K562 (cell line): Measurements from ENCODE around the gene DESI2. TPM values are rescaled to one million over a fixed set of nuclear protein-coding genes. Genes with fewer than 3 reads are reported as not detected.

Experiments
- ATAC-seq: fragments of 200-7000 bp; cut with Tn5 transposase; 3 replicates; pipeline ENCODE4 v1.9.1; 2020; ENCODE audit warnings: moderate library complexity
- BruUV-seq: library from RNA; stranded (reverse); fragments of 400-500 nt; replicated peaks from 2 replicates; lab custom pipeline; 2021; lab: Mats Ljungman, UMichigan
- CTCF ChIA-PET: fragments of 300-600 bp; formaldehyde crosslinking; extraction: SDS; loops from one replicate; lab custom pipeline; 2021; ENCODE audit warnings: low intra/inter-chr PET ratio; lab: Yijun Ruan, JAX
- POLR2A ChIA-PET: fragments of 300-600, 350-650 bp; sonication (Branson Sonifier 250); formaldehyde crosslinking; extraction: SDS; loops from one replicate; lab custom pipeline; 2021; ENCODE audit warnings: antibody characterized with exemption, inconsistent platforms; lab: Yijun Ruan, JAX
- DNase-seq, 4 experiments: peaks; one replicate each; pipeline versions ENCODE4 v3.0.0 to v3.0.0-alpha.2; 2011 to 2018; ENCODE audit warnings: low spot score in 3 of 4, mixed read lengths in 3 of 4; ENCODE audit errors: extremely low read depth in 1 of 4
- FAIRE-seq: peaks from 2 replicates; lab custom pipeline; 2011; peaks lifted over from hg19 to GRCh38; lab: Jason Lieb, UNC
- H2AFZ ChIP-seq: 2 replicates; pipeline ENCODE4 v1.6.0; 2011; ENCODE audit warnings: low read depth, low read length, control low read depth, inconsistent platforms
- H3K27ac ChIP-seq: fragments of 200-600 bp; 3 replicates; pipeline ENCODE4 v1.8.0; 2011; ENCODE audit warnings: low read depth, mild to moderate bottlenecking, control low read depth, inconsistent platforms, low read length, moderate library complexity, mixed read lengths; ENCODE audit errors: extremely low read depth
- H3K27me3 ChIP-seq, 2 experiments: fragments of 300-600 bp in 1 of 2; 2 replicates in 1 of 2; 3 replicates in 1 of 2; pipeline versions ENCODE4 v1.6.0 to v1.8.0; 2011; ENCODE audit warnings: inconsistent platforms in 2 of 2, low read length in 2 of 2, mild to moderate bottlenecking in 1 of 2, mixed read lengths in 1 of 2, moderate library complexity in 1 of 2; ENCODE audit not compliant: control insufficient read depth in 2 of 2, insufficient read depth in 2 of 2
- H3K36me3 ChIP-seq: fragments of 300-600 bp; 3 replicates; pipeline ENCODE4 v1.8.0; 2011; ENCODE audit warnings: mild to moderate bottlenecking, low read length, inconsistent platforms; ENCODE audit not compliant: control insufficient read depth, insufficient read depth
- H3K4me1 ChIP-seq, 2 experiments: fragments of 200-600 bp in 1 of 2; replicated peaks in 1 of 2; 2 replicates in 1 of 2; 3 replicates in 1 of 2; pipeline versions ENCODE4 v1.5.1 to v1.8.0; 2011; ENCODE audit warnings: inconsistent platforms in 2 of 2, low read length in 2 of 2, mild to moderate bottlenecking in 1 of 2, mixed read lengths in 1 of 2, moderate library complexity in 1 of 2; ENCODE audit not compliant: control insufficient read depth in 2 of 2, insufficient read depth in 2 of 2
- H3K4me2 ChIP-seq: 2 replicates; pipeline ENCODE4 v1.6.1; 2011; ENCODE audit warnings: low read length, control low read depth, inconsistent platforms, mixed read lengths; ENCODE audit not compliant: insufficient read depth
- H3K4me3 ChIP-seq: fragments of 200-600 bp; sonication (generic), shearing (Covaris generic); 2 replicates; pipeline ENCODE4 v1.5.1; 2016; ENCODE audit warnings: control low read depth, inconsistent platforms
- H3K79me2 ChIP-seq: fragments of 200-600 bp; 3 replicates; pipeline ENCODE4 v1.8.0; 2011; ENCODE audit warnings: low read length, inconsistent platforms; ENCODE audit not compliant: control insufficient read depth, insufficient read depth
- H3K9ac ChIP-seq, 2 experiments: 2 replicates each; pipeline versions ENCODE4 v1.6.0 to v1.6.1; 2011; ENCODE audit warnings: low read depth in 2 of 2, low read length in 2 of 2, control low read depth in 1 of 2, inconsistent platforms in 1 of 2, mild to moderate bottlenecking in 1 of 2, mixed read lengths in 1 of 2; ENCODE audit not compliant: insufficient read depth in 1 of 2
- H3K9me1 ChIP-seq: one replicate; pipeline ENCODE4 v1.6.0; 2011; ENCODE audit warnings: inconsistent platforms, mild to moderate bottlenecking, low read length, moderate library complexity; ENCODE audit not compliant: control insufficient read depth, insufficient read depth
- H3K9me3 ChIP-seq: replicated peaks from 2 replicates; pipeline ENCODE4 v1.5.1; 2011; ENCODE audit warnings: low read depth, low read length, inconsistent platforms; ENCODE audit not compliant: control insufficient read depth, insufficient read depth
- H4K20me1 ChIP-seq: replicated peaks from 2 replicates; pipeline ENCODE4 v1.6.1; 2011; ENCODE audit warnings: low read length, inconsistent platforms, mixed read lengths; ENCODE audit not compliant: control insufficient read depth, insufficient read depth
- ATF1 ChIP-seq, 2 experiments: fragments of 450-650 bp in 1 of 2; IDR thresholded peaks; 2 replicates each; pipeline ENCODE4 v1.6.1; 2016; ENCODE audit warnings: missing compliant biosample characterization in 1 of 2, missing genetic modification characterization in 1 of 2
- BCL6 ChIP-seq: fragments of 250-450 bp; sonication (Bioruptor Pico); IDR thresholded peaks from 2 replicates; pipeline ENCODE4 v1.4.0; 2020
- CCNT2 ChIP-seq: IDR thresholded peaks from 2 replicates; pipeline ENCODE4 v1.6.1; 2011; ENCODE audit warnings: borderline replicate concordance, low read depth, mild to moderate bottlenecking, moderate library complexity, mixed read lengths, low read length; ENCODE audit not compliant: insufficient read length; ENCODE audit errors: extremely low read depth
- DLX4 ChIP-seq: fragments of 250-450 bp; sonication (Bioruptor Pico); IDR thresholded peaks from 2 replicates; pipeline ENCODE4 v1.6.1; 2021; ENCODE audit warnings: mild to moderate bottlenecking
- LCOR ChIP-seq: sonication (generic); formaldehyde crosslinking; IDR thresholded peaks from 2 replicates; pipeline ENCODE4 v1.8.0; 2022; ENCODE audit warnings: mild to moderate bottlenecking, missing genetic modification reagents
- NR2F6 ChIP-seq: fragments of 450-650 bp; formaldehyde crosslinking; IDR thresholded peaks from 2 replicates; pipeline ENCODE4 v1.4.0; 2020; ENCODE audit warnings: mild to moderate bottlenecking
- RBBP5 ChIP-seq: fragments of 200-600 bp; sonication (generic); IDR thresholded peaks from 2 replicates; pipeline ENCODE4 v1.6.1; 2012; ENCODE audit warnings: borderline replicate concordance, mild to moderate bottlenecking, low read length, control low read depth, inconsistent platforms; ENCODE audit not compliant: insufficient read depth, poor library complexity, severe bottlenecking
- TCF7 ChIP-seq: sonication (generic); IDR thresholded peaks from 2 replicates; pipeline ENCODE4 v1.6.1; 2016; ENCODE audit warnings: antibody characterized with exemption, borderline replicate concordance
- TFE3 ChIP-seq: fragments of 450-650 bp; formaldehyde crosslinking; IDR thresholded peaks from 2 replicates; pipeline ENCODE4 v1.4.0; 2020; ENCODE audit warnings: mild to moderate bottlenecking, mixed read lengths
- ZNF280A ChIP-seq: fragments of 450-650 bp; IDR thresholded peaks from 2 replicates; pipeline ENCODE4 v1.6.1; 2018; ENCODE audit warnings: mild to moderate bottlenecking, low read depth; ENCODE audit not compliant: partially characterized antibody
- WGBS: fragments of 100-300 bp; shearing (Covaris generic); methylation state at CpG from one replicate; pipeline ENCODE4 v1.1.6; 2016; ENCODE audit warnings: low coverage, mixed read lengths; ENCODE audit not compliant: insufficient coverage; ENCODE audit errors: missing lambda C conversion rate; 5-methylcytosine and 5-hydroxymethylcytosine counted together
- in situ Hi-C: fragments of 300-500 bp; cut with MboI; formaldehyde crosslinking; loops from 4 replicates; pipeline ENCODE4 v1.15.0; 2018; ENCODE audit warnings: inconsistent platforms, mixed read lengths
- intact Hi-C: fragments of 100-400 bp; cut with micrococcal nuclease; formaldehyde crosslinking; loops from 2 replicates; pipeline ENCODE4 v1.14.2; 2022
- polyA plus RNA-seq, 8 experiments: library from polyadenylated mRNA; depleted of rRNA in 4 of 8; stranded (reverse) in 5 of 8; unstranded in 3 of 8; fragments of >200 nt; fragmentation: Nextera tagmentation in 2 of 8; fragmentation: Illumina TruSeq in 1 of 8; extraction: Ambion mirVana in 2 of 8; extraction: Trizol in 1 of 8; gene quantifications; 2 replicates each; pipeline versions ENCODE4 v1.2.1 to v1.2.3, GENCODE V29; 2011 to 2014; ENCODE audit warnings: inconsistent platforms in 1 of 8, missing spikeins in 1 of 8
- total RNA-seq, 7 experiments: library from RNA; depleted of rRNA in 6 of 7; stranded (reverse); fragments of >200 nt in 6 of 7; fragmentation: Illumina TruSeq in 2 of 7; extraction: Trizol in 2 of 7; gene quantifications; 2 replicates each; pipeline versions ENCODE4 v1.2.1 to v1.2.3, GENCODE V29; 2011 to 2021; ENCODE audit warnings: low replicate concordance in 1 of 7

DESI2 gene
- total and polyA plus RNA-seq, 9 of the 15 experiments (the other 6 are each of a cell fraction or from before 2014, with no cell fraction given), result 17.4 to 59.4 (median 38.4) TPM

GRCh38 chr1:244702620-244703019 lies 49.7 kb downstream of the DESI2 start:
- in situ Hi-C loops, result no loop called here
- Histone ChIP-seq H3K4me2 (no peak overlapping the region), H2AFZ (no peak overlapping the region), H3K79me2 (no peaks in the 10 kb centered on the region), H3K36me3 (peaks cover 38% of the 10 kb centered on the region; the same call in 2 of the 3 replicates), H3K9me1 (no peaks in the 10 kb centered on the region), H4K20me1 (no peaks in the 10 kb centered on the region), H3K4me3 (no peak overlapping the region), H3K4me1 (no peaks in the 10 kb centered on the region), H3K27me3 (no peaks in the 10 kb centered on the region)
- intact Hi-C loops, result no loop called here
- no peak for DNase-seq
- POLR2A ChIA-PET, result interaction anchor here (0.7 kb wide), 1 partner anchor 60 kb away, joined by 4 read pairs; no protein-coding TSS in a partner anchor
- 97% methylated on average over 3 of the region's 3 CpGs for WGBS
- TF ChIP-seq TCF7 (no peak), RBBP5 (no peak), BCL6 (no peak), ATF1 (CRISPR knock-in tag; IDR thresholded peaks at IDR 0.05) (no peak), ATF1 (tag; IDR thresholded peaks at IDR 0.05) (no peak), NR2F6 (CRISPR knock-in tag) (no peak)
- TF ChIP-seq, all 486 proteins: peak for 0
- H3K9ac ChIP-seq, result no peak overlapping the region
- no peak for ATAC-seq
- no peak for FAIRE-seq
- CTCF ChIA-PET, result no interaction called here
- no TSS peak for BruUV-seq
- no peaks in the 10 kb centered on the region for H3K9me3 ChIP-seq
- H3K27ac ChIP-seq, result no peak overlapping the region

GRCh38 chr1:244704107-244704506 lies 51.2 kb downstream of the DESI2 start:
- no peaks in the 10 kb centered on the region for H3K4me1 ChIP-seq
- peaks cover 31% of the 10 kb centered on the region; the same call in 2 of the 3 replicates for H3K36me3 ChIP-seq
- no peak for ATAC-seq
- no peak overlapping the region for H3K9ac ChIP-seq
- no peak overlapping the region for H3K4me3 ChIP-seq
- no peaks in the 10 kb centered on the region for H3K27me3 ChIP-seq
- no peak for DNase-seq
- BruUV-seq, result no TSS peak
- ChIA-PET POLR2A (interaction anchor here (0.8 kb wide), 1 partner anchor 394 kb away, joined by 3 read pairs; no protein-coding TSS in a partner anchor), CTCF (no interaction called here)
- no peaks in the 10 kb centered on the region for H3K9me3 ChIP-seq
- H3K79me2 ChIP-seq, result no peaks in the 10 kb centered on the region
- H2AFZ ChIP-seq, result no peak overlapping the region
- 85% methylated on average over 3 of the region's 3 CpGs for WGBS
- FAIRE-seq, result no peak
- no peak overlapping the region for H3K27ac ChIP-seq
- no peaks in the 10 kb centered on the region for H4K20me1 ChIP-seq
- no peaks in the 10 kb centered on the region for H3K9me1 ChIP-seq
- in situ Hi-C loops (no loop called here), intact Hi-C loops (no loop called here)
- TF ChIP-seq TFE3 (CRISPR knock-in tag) (peak; percentile 72), CCNT2 (no peak), ZNF280A (no peak), LCOR (CRISPR knock-in tag) (no peak), DLX4 (no peak)
- H3K4me2 ChIP-seq, result no peak overlapping the region
